H1 (cell line): ENCODE measurements around the gene MYOD1.

Source experiments
- CEBPB ChIP-seq: IDR thresholded peaks from 2 replicates; pipeline ENCODE4 v1.6.1; 2012; ENCODE audit warnings: low read depth, low read length
- CTCF ChIP-seq, 3 experiments: IDR thresholded peaks; 1 replicate in 2 of 3; 2 replicates in 1 of 3; pipeline versions ENCODE4 v1.5.1 to v1.6.1; 2011; ENCODE audit warnings: low read length in 3 of 3, mild to moderate bottlenecking in 3 of 3, inconsistent platforms in 2 of 3, low read depth in 1 of 3, moderate library complexity in 1 of 3; ENCODE audit not compliant: insufficient read depth in 1 of 3; ENCODE audit errors: control extremely low read depth in 1 of 3
- HDAC6 ChIP-seq: IDR thresholded peaks from one replicate; pipeline ENCODE4 v1.7.1; 2012; ENCODE audit warnings: low read depth, mild to moderate bottlenecking, inconsistent platforms, low read length, moderate library complexity
- POLR2A ChIP-seq, 2 experiments: IDR thresholded peaks; 1 replicate in 1 of 2; 2 replicates in 1 of 2; pipeline ENCODE4 v1.6.1; 2011; ENCODE audit warnings: low read depth in 2 of 2, low read length in 2 of 2, mild to moderate bottlenecking in 2 of 2; ENCODE audit errors: control extremely low read depth in 1 of 2
- POLR2AphosphoS5 ChIP-seq: IDR thresholded peaks from 2 replicates; pipeline ENCODE4 v1.6.1; 2011; ENCODE audit warnings: low read depth, low read length
- SIN3A ChIP-seq, 2 experiments: IDR thresholded peaks in 1 of 2; conservative IDR thresholded peaks in 1 of 2; 2 replicates each; pipeline ENCODE4 v1.6.1; 2011 to 2012; ENCODE audit warnings: low read length in 2 of 2, improper control_type of control experiment in 1 of 2, low read depth in 1 of 2, mild to moderate bottlenecking in 1 of 2

DNA sequence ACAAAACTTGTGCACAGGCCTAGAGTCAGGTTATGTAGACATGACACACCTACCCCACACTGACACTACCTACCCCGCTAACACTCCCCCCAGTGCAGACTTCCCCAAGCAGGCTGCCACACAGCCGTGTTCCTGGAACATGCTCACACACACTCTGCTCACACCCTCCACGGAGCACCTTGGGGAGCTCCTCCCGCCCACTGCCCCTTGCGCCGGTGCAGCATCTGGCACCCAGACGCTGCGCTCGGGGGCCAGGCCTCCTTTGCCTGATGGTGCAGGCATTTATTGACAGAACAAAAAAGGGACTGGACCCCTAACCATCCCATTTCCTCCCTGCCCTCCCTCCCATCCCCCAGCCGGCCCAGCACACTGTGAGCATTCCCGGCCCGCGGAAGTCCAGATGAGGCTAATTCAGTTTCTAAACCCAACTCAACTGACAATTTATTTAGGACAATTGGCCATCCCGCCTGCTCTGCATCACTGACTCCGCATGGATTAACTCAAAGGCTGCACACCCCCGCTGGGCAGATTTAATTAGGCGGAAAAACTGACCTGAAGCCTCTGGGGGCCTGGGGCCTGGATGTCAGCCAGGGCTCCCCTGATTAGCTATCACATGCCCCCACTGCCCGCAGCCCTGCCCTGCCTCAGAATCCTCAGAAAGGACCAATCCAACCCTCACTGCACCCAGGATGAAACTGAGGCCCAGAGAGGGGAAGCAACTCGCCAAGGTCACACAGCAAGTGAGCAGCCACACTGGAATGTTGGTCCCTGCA is 45.3 kb downstream of the MYOD1 start:
- TF ChIP-seq HDAC6 (no peak), POLR2A (IDR thresholded peaks at IDR 0.05; ENCODE audit: control extremely low read depth in 1 of 2, low read depth in 2 of 2, low read length in 2 of 2) (no peak), SIN3A (conservative IDR thresholded peaks at IDR 0.05 in 1 of 2, IDR thresholded peaks at IDR 0.05 in 1 of 2; ENCODE audit: low read depth in 1 of 2, low read length in 2 of 2) (no peak), CEBPB (no peak), POLR2AphosphoS5 (no peak), CTCF (IDR thresholded peaks at IDR 0.05; ENCODE audit: control extremely low read depth in 1 of 3, insufficient read depth in 1 of 3, low read depth in 1 of 3, low read length in 3 of 3) (no peak)
